ENCODE data around the gene SRCIN1.

SRCIN1 gene

DNA sequence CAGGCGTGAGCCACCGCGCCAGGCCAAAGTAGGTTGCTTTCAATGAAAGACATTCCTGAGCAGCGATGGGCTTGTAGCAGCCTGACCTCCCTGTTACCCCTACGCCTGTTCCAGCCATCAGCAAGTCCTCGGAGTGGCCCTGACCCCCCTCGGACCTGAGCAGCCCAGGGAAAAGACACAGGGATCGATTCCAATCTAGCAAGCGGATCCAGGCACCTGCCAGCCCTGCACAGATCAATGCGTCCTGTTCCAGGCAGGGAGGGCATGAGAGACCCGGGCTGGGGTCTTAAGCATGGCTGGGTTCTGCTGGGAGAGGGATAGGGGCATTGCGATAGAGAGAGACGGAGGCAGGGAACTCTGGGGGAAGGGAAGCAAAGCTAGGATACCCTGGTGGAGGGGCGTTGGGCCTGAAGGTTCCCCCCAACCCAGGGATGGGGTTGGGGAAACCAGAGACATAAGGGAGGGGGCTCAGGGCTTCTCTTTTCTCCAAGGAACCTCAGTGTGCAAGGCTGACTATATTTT is 21.9 kb downstream of the SRCIN1 start:
- no peak for DNase-seq (ENCODE audit: low read depth, low spot score)

DNA sequence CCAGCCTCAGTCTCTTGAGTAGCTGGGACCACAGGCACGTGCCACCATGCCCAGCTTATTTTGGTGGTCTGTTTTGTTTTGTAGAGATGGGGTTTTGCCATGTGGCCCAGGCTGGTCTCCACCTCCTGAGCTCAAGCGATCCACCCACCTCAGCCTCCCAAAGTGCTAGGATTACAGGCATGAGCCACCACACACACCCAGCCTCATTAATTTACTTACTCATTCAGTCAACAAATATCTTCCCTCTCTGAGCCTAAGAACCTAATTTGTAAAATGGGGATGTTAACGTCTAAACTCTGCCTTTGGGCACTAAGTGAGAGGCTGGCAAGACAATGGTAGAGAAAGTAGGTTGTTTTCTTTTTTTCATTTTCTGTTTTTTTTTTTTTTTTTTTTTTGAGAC is 22.6 kb downstream of the SRCIN1 start:
- no peak for DNase-seq (ENCODE audit: low read depth, low spot score)

DNA sequence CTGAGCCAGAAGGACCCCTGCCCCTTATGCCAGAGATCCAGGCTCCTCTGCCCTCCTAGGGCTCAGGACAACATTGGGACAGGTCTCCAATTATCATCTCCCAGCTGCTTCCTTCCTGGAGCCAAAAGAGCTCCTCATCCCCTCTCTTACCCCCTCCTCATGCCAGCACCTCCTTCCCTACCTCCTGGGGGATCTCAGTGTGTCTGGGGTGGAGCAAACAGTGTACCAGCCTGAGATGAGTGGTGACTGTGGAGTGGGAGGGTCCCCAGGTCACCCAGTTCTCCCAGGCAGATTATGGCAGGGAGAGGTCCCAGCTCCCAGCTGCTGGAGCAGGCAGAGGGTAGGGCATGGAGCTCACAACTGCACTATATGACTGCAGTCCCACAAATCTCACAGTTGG is 23.7 kb downstream of the SRCIN1 start:
- no peak for DNase-seq (ENCODE audit: low read depth, low spot score)

DNA sequence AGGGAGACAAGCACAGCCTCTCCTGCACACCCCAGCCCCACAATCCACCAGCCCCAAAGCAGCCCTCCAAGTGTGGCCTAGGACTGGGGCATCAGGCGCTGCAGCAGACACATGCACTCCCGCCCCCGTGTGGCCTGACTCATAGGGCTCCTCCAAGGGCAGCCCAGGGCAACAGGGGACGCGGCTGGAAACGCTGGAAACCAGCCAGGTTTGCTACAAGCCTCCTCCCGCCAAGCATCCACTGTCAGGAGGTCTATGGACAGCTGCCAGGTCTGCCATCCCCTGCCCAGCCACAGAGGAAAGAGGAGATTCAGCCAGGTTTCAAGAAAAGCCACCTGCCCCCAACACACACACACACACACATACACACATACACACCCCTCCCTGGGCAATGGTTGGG is 25.8 kb downstream of the SRCIN1 start:
- no peak for DNase-seq (ENCODE audit: low read depth, low spot score)

- DNase-seq (ENCODE audit: low read depth, low spot score), result no peak
These were observed 26.7 kb downstream of the SRCIN1 start for GRCh38 chr17:38579083-38579480.

GRCh38 chr17:38578229-38579082 is 27.3 kb downstream of the SRCIN1 start:
- no peak for DNase-seq (ENCODE audit: low read depth, low spot score)

- DNase-seq (ENCODE audit: low read depth, low spot score), result no peak
These were observed 28.0 kb downstream of the SRCIN1 start for GRCh38 chr17:38577645-38578173.

GRCh38 chr17:38577244-38577643 is 28.5 kb downstream of the SRCIN1 start:
- DNase-seq (ENCODE audit: low read depth, low spot score), result no peak

DNA sequence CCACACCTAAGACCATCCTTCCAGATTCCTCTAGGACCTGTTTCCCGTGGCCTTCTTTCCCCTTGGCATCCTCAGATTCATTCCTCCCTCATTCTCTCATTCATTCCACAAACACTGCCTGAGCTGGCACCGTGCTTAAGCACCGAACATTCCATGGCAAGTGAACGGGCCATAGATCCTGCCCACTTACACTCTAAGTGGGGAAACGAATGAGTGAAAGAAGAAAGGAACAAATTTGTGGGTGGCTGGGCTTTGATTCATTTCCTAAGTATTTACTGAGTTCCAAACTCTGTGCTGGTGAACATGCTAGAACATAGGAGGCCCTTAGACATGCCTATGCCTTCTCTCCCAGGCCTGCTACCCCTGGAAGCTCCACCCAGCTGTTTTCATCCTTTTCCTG is 30.0 kb downstream of the SRCIN1 start:
- no peak for DNase-seq (ENCODE audit: low read depth, low spot score)

- DNase-seq (ENCODE audit: low read depth, low spot score), result no peak
These were observed 31.0 kb downstream of the SRCIN1 start for GRCh38 chr17:38574712-38575111.

- DNase-seq (ENCODE audit: low read depth, low spot score), result no peak
These were observed 32.9 kb downstream of the SRCIN1 start for GRCh38 chr17:38572669-38573365.

DNA sequence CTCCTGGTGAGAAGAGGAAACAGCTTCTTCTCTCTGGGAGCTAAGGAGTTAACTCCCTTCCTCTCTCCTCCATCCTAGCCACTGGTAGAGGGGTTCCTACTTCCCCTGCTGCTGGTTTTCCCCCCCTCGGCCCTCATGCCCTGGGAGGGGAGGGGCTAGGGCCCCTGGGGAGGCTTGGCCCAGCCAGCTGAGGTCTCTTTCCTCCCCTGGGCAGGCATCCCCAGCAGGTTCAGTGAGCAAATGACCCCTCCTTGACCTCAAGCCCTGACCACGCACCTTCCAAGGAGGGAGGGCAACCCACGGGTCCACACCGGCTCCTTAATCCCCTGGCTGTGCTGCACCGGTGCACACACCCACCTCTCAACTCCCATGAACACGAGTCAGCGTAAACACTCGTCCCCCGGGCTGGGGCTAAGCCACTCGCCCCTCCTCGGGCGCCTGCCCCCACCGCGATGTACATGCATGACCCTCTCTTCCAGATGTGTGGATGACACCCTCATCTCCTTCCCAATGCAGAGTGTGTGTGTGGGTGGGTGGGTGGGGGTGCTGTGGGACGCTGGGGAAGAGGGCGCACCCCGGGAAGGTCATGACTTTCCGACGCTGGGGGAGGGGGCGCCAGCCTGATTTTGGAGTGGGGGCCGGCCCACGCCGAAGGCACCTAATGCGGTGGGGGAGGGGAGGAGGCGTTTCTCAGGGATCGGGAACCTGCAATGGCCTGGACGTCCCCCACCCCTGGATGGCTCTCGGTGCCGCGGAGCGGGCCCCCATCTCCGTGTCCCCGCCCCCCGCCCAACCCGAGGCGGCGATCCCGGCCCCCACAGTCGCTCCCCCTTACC is 33.7 kb downstream of the SRCIN1 start:
- no peak for DNase-seq (ENCODE audit: low read depth, low spot score)

GRCh38 chr17:38569701-38570512 is 35.8 kb downstream of the SRCIN1 start:
- no peak for DNase-seq (ENCODE audit: low read depth, low spot score)

GRCh38 chr17:38568845-38569510 is 36.8 kb downstream of the SRCIN1 start:
- no peak for DNase-seq (ENCODE audit: low read depth, low spot score)

DNA sequence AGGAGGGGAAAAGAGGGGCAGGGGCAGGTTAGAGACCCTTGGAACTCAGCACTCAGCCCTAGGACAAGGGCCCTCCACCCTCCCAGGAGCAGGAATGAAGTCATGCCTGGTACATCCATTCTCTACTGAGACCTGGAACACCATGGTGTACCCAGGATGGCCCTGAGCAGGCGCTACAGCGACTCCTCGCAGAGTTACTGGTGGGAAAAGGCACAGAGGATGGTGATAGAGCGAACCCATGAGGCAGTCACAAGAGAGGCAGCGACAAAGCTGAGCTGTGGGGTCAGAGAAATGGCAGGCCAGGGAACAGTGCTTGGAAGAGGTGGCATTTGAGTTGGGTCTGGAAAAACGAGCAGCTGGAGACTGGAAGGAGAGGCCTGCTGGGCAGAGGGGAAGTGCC is 37.5 kb downstream of the SRCIN1 start:
- DNase-seq (ENCODE audit: low read depth, low spot score), result no peak

DNA sequence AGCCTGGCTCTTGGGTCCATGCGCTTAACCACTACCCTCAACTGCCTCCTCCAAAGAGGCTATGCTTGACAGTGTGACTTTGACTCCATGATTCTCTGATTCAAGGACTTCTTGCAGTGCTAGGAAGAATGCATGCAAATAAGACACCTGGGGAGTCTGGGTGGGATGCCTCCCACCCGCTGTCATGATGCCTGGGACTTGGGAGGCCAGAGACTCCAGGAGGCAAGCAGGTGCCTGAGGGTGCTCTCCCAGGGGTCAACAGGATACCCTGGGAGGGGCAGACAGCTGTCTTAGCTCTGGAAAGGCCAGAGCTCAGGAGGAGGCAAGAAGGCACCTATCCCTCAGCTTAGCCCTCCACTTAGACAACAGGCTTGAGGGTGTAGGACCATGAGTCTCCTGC is 38.4 kb downstream of the SRCIN1 start:
- no peak for DNase-seq (ENCODE audit: low read depth, low spot score)

DNA sequence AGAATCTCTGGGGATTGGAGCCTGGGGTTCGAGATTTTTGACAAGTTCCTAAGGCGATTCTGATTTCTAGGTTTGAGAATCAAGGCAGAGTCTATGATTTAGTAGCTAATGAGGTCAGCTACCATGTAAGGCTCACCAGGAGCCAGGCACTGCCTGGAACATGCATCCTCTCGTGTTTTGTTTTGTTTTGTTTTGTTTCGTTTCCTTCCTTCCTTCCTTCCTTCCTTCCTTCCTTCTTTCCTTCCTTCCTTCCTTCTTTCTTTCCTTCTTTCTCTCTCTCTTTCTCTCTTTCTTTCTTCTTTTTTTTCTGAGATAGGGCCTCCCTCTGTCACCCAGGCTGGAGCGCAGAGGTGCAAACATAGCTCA is 39.1 kb downstream of the SRCIN1 start:
- DNase-seq (ENCODE audit: low read depth, low spot score), result no peak

GRCh38 chr17:38565853-38566665 is 39.7 kb downstream of the SRCIN1 start:
- DNase-seq (ENCODE audit: low read depth, low spot score), result no peak

GRCh38 chr17:38564869-38565268 is 40.9 kb downstream of the SRCIN1 start:
- DNase-seq (ENCODE audit: low read depth, low spot score), result no peak
